SJSA1 (cell line): Measurements from ENCODE around the gene OR7C2. TPM values are rescaled to one million over a fixed set of nuclear protein-coding genes. Genes with fewer than 3 reads are reported as not detected.

Experiments
- DNase-seq, 2 experiments: peaks; one replicate each; pipeline ENCODE4 v3.0.0-alpha.2; 2015 to 2020; ENCODE audit warnings: low spot score in 2 of 2, low read depth in 1 of 2
- H3K27ac ChIP-seq: fragments of 250-450 bp; sonication (Bioruptor Pico); 2 replicates; pipeline ENCODE4 v1.5.1; 2020; ENCODE audit warnings: mild to moderate bottlenecking, moderate library complexity
- H3K27me3 ChIP-seq: fragments of 250-450 bp; sonication (Bioruptor Pico); replicated peaks from 2 replicates; pipeline ENCODE4 v1.5.1; 2020; ENCODE audit warnings: mild to moderate bottlenecking, moderate library complexity
- H3K36me3 ChIP-seq: fragments of 250-450 bp; sonication (Bioruptor Pico); 2 replicates; pipeline ENCODE4 v1.5.1; 2020; ENCODE audit warnings: mild to moderate bottlenecking
- H3K4me1 ChIP-seq: fragments of 250-450 bp; sonication (Bioruptor Pico); replicated peaks from 2 replicates; pipeline ENCODE4 v1.6.1; 2021; ENCODE audit warnings: mild to moderate bottlenecking
- H3K4me3 ChIP-seq: fragments of 250-450 bp; sonication (Bioruptor Pico); 2 replicates; pipeline ENCODE4 v1.5.1; 2020; ENCODE audit warnings: mild to moderate bottlenecking
- H3K9me3 ChIP-seq: fragments of 250-450 bp; sonication (Bioruptor Pico); replicated peaks from 2 replicates; pipeline ENCODE4 v1.5.1; 2020; ENCODE audit warnings: mild to moderate bottlenecking
- total RNA-seq: library from RNA; depleted of rRNA; stranded (reverse); fragments of >200 nt; shearing (Covaris generic); gene quantifications from 2 replicates; pipeline ENCODE4 v1.2.3, GENCODE V29; 2014

The OR7C2 gene
- total RNA-seq, 1 experiment from 2014 or later, result not detected

- H3K9me3 ChIP-seq, result 0 out of 2 replicates have a peak, but pooled peaks cover 4% of the 10 kb centered on the region
- H3K27ac ChIP-seq, result no peak overlapping the region
- DNase-seq, result no peak
- H3K4me3 ChIP-seq, result no peak overlapping the region
- no peaks in the 10 kb centered on the region for H3K36me3 ChIP-seq
- H3K4me1 ChIP-seq, result no peaks in the 10 kb centered on the region
- H3K27me3 ChIP-seq, result no peaks in the 10 kb centered on the region
Measured at GRCh38 chr19:14957464-14957863, 16.2 kb downstream of the OR7C2 start.

- DNase-seq, result no peak
- Histone ChIP-seq H3K27me3 (no peaks in the 10 kb centered on the region), H3K4me1 (no peaks in the 10 kb centered on the region), H3K36me3 (no peaks in the 10 kb centered on the region), H3K27ac (no peak overlapping the region), H3K9me3 (0 out of 2 replicates have a peak, but pooled peaks cover 4% of the 10 kb centered on the region), H3K4me3 (no peak overlapping the region)
Measured at GRCh38 chr19:14959263-14959662, 18.0 kb downstream of the OR7C2 start.

- Histone ChIP-seq H3K4me1 (no peaks in the 10 kb centered on the region), H3K4me3 (no peak overlapping the region), H3K9me3 (0 out of 2 replicates have a peak, but pooled peaks cover 4% of the 10 kb centered on the region), H3K27me3 (no peaks in the 10 kb centered on the region), H3K36me3 (no peaks in the 10 kb centered on the region), H3K27ac (no peak overlapping the region)
- DNase-seq, result no peak
Measured at GRCh38 chr19:14961956-14962685, 20.8 kb downstream of the OR7C2 start.

- H3K27me3 ChIP-seq, result no peaks in the 10 kb centered on the region
Measured at GRCh38 chr19:14968247-14968646, 27.0 kb downstream of the OR7C2 start.

GRCh38 chr19:14971474-14971873, 30.2 kb downstream of the OR7C2 start:
- no peak overlapping the region for H3K27ac ChIP-seq
- H3K4me1 ChIP-seq, result no peaks in the 10 kb centered on the region
- no peak for DNase-seq
- no peak overlapping the region for H3K4me3 ChIP-seq
- H3K36me3 ChIP-seq, result no peaks in the 10 kb centered on the region
- no peaks in the 10 kb centered on the region for H3K9me3 ChIP-seq
- peaks cover 3% of the 10 kb centered on the region; the same call in 1 of the 2 replicates for H3K27me3 ChIP-seq

More at GRCh38 chr19:14968247-14968646, 27.0 kb downstream of the OR7C2 start:
- Histone ChIP-seq H3K4me3 (no peak overlapping the region), H3K27ac (no peak overlapping the region), H3K4me1 (no peaks in the 10 kb centered on the region), H3K36me3 (no peaks in the 10 kb centered on the region), H3K9me3 (no peaks in the 10 kb centered on the region)
- no peak for DNase-seq

- no peaks in the 10 kb centered on the region for H3K4me1 ChIP-seq
- DNase-seq, result no peak
- H3K9me3 ChIP-seq, result no peaks in the 10 kb centered on the region
- no peaks in the 10 kb centered on the region for H3K36me3 ChIP-seq
- no peak overlapping the region for H3K4me3 ChIP-seq
- no peak overlapping the region for H3K27ac ChIP-seq
- H3K27me3 ChIP-seq, result peaks cover 12% of the 10 kb centered on the region
Measured at GRCh38 chr19:14972676-14973075, 31.4 kb downstream of the OR7C2 start.

GRCh38 chr19:14974488-14974887, 33.2 kb downstream of the OR7C2 start:
- H3K4me1 ChIP-seq, result no peaks in the 10 kb centered on the region
- DNase-seq, result no peak
- no peaks in the 10 kb centered on the region for H3K9me3 ChIP-seq
- no peak overlapping the region for H3K4me3 ChIP-seq
- no peaks in the 10 kb centered on the region for H3K36me3 ChIP-seq
- peaks cover 28% of the 10 kb centered on the region for H3K27me3 ChIP-seq
- no peak overlapping the region for H3K27ac ChIP-seq

GRCh38 chr19:14977128-14977527, 35.8 kb downstream of the OR7C2 start:
- no peak for DNase-seq
- Histone ChIP-seq H3K4me1 (no peaks in the 10 kb centered on the region), H3K9me3 (no peaks in the 10 kb centered on the region), H3K27ac (no peak overlapping the region), H3K27me3 (peaks cover 43% of the 10 kb centered on the region), H3K36me3 (no peaks in the 10 kb centered on the region), H3K4me3 (no peak overlapping the region)

- Histone ChIP-seq H3K4me1 (no peaks in the 10 kb centered on the region), H3K27ac (no peak overlapping the region)
Measured at GRCh38 chr19:14978161-14978776, 37.0 kb downstream of the OR7C2 start.

GRCh38 chr19:14979476-14980255, 38.4 kb downstream of the OR7C2 start, which contains the start of gene SLC1A6:
TSS of gene SLC1A6 (minus strand) at chr19:14979864. CDS start at chr19:14972910, 6,954 bp downstream.
- Histone ChIP-seq H3K36me3 (no peaks in the 10 kb centered on the region), H3K27ac (no peak within 1 kb of the TSS), H3K9me3 (no peaks in the 10 kb centered on the region), H3K4me1 (no peaks in the 10 kb centered on the region), H3K4me3 (no peak within 1 kb of the TSS), H3K27me3 (peaks cover 48% of the 10 kb centered on the region)
- no peak for DNase-seq

More at GRCh38 chr19:14978161-14978776, 37.0 kb downstream of the OR7C2 start:
- Histone ChIP-seq H3K9me3 (no peaks in the 10 kb centered on the region), H3K36me3 (no peaks in the 10 kb centered on the region), H3K4me3 (no peak overlapping the region), H3K27me3 (peaks cover 43% of the 10 kb centered on the region)
- no peak for DNase-seq

GRCh38 chr19:14985133-14985532, 43.8 kb downstream of the OR7C2 start:
- no peak overlapping the region for H3K27ac ChIP-seq
- no peak overlapping the region for H3K4me3 ChIP-seq
- H3K9me3 ChIP-seq, result no peaks in the 10 kb centered on the region
- DNase-seq, result no peak
- no peaks in the 10 kb centered on the region for H3K4me1 ChIP-seq
- peaks cover 31% of the 10 kb centered on the region for H3K27me3 ChIP-seq
- no peaks in the 10 kb centered on the region for H3K36me3 ChIP-seq
